GM12874 (cell line): Measurements from ENCODE around the gene PCOLCE2.

Source experiments
- CTCF ChIP-seq: IDR thresholded peaks from 2 replicates; pipeline ENCODE4 v1.5.1; 2011; ENCODE audit warnings: low read depth, mild to moderate bottlenecking, control low read depth, low read length, moderate library complexity; ENCODE audit not compliant: insufficient read depth

PCOLCE2 gene

GRCh38 chr3:142844339-142844977, 44.4 kb downstream of the PCOLCE2 start:
- peak; percentile 39; the same call in 1 of the 2 replicates for TF ChIP-seq CTCF

GRCh38 chr3:142839831-142840230, 49.1 kb downstream of the PCOLCE2 start:
- TF ChIP-seq CTCF, result no peak

- TF ChIP-seq CTCF, result no peak
Measured at GRCh38 chr3:142837526-142837925, 51.4 kb downstream of the PCOLCE2 start.

- peak; percentile 91 for TF ChIP-seq CTCF
Measured at GRCh38 chr3:142828703-142829305, 60.1 kb downstream of the PCOLCE2 start.

GRCh38 chr3:142819179-142819578, 69.7 kb downstream of the PCOLCE2 start:
- no peak for TF ChIP-seq CTCF

- TF ChIP-seq CTCF, result no peak
Measured at GRCh38 chr3:142818651-142819050, 70.2 kb downstream of the PCOLCE2 start.

- TF ChIP-seq CTCF, result no peak
Measured at GRCh38 chr3:142817897-142818296, 71.0 kb downstream of the PCOLCE2 start.
